Spleen (tissue), 7 donors: ENCODE measurements around the gene CNTNAP2.

Experiments used
- CTCF ChIP-seq, 11 experiments: fragments of 200-600 bp in 7 of 11; fragments of 450-650 bp in 4 of 11; sonication (generic) in 4 of 11; IDR thresholded peaks in 8 of 11; conservative IDR thresholded peaks in 3 of 11; 1 replicate in 7 of 11; 2 replicates in 4 of 11; pipeline versions ENCODE4 v1.4.0 to v1.8.0; 2016 to 2021; ENCODE audit warnings: antibody characterized with exemption in 11 of 11, inconsistent platforms in 4 of 11, mild to moderate bottlenecking in 1 of 11
- POLR2AphosphoS5 ChIP-seq, 3 donors: sonication (generic); formaldehyde crosslinking; IDR thresholded peaks; one replicate each; pipeline ENCODE4 v1.5.1; 2017; ENCODE audit warnings: antibody characterized with exemption in 3 of 3
- donor health status: DM: no; HTN: no; CAD: no; lungs with moderate emphysema.
- donor health status: DM: no; HTN: no; CAD: no.
- donor health status: DM: no; HTN: no; CAD: no.

- TF ChIP-seq CTCF (IDR thresholded peaks at IDR 0.05 in 8 of 11, conservative IDR thresholded peaks at IDR 0.05 in 3 of 11) (no peak), POLR2AphosphoS5 (IDR thresholded peaks at IDR 0.05) (no peak)
Observed at GRCh38 chr7:146728611-146729010, 612.0 kb downstream of the CNTNAP2 start.
